ENCODE results near the gene OPRM1. TPM values are rescaled to one million over a fixed set of nuclear protein-coding genes. Genes with fewer than 3 reads are reported as not detected.

The OPRM1 gene
- total RNA-seq, 1 experiment from 2014 or later, result not detected

DNA sequence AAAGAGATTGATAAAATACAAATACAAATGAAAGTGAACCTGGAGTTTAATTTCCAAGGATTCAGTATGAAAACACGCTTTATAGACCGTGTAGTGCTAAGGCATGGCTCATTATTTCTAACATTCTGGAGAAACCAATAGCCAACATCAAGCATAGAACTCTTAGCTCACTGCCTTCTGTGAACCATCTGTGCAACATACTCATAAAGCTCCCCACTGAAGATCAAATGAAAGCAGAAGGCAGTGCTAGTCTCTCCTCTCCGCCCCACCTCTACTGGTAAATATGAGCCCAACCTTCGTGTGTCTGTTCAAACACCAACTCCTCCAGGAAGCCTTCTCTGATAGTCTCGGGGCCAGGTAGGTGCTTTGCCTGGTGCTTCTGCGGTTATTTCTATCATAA is 163.9 kb downstream of the OPRM1 start:
- no peak for DNase-seq (ENCODE audit: low spot score)

DNA sequence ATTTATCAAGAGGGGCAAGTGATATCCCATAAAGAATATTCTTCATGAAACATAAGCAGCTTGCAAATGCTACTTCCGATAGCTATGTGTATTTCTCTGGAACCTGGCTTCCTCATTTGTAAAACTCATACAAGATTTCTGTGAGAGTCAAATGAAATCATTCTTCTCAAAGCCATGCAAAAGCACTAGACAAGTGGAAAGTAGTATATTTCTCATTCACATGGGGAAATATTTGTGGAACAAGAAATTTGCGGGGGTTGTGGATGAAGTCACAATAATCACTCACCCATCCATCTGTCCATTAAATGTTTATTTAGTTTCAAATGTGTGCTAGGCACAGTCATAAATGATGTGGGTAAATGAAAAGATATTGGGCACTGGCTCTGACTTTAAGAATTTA is 167.1 kb downstream of the OPRM1 start:
- no peak for DNase-seq (ENCODE audit: low spot score)

DNA sequence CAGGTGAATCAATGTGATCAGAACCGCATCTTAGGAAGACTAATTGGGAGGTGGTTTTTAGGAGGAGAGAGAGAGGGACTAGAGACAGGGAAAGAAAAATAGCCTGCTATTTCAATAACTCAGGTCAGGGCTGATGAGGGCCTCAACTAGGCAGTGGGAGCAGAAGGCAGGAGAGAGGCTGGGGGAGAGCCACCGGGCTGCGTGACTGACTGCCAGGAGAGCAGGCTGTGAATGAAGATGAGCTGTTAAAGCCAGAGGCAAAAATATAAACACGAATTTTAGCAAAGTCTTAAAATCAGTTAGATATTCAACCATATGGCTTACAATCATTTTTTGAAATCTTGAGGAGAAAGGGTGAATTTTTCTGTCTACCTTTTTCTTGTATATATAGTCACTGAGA is 168.0 kb downstream of the OPRM1 start:
- DNase-seq (ENCODE audit: low spot score), result no peak

GRCh38 chr6:154209555-154209954 is 170.5 kb downstream of the OPRM1 start:
- no peak for DNase-seq (ENCODE audit: low spot score)

DNA sequence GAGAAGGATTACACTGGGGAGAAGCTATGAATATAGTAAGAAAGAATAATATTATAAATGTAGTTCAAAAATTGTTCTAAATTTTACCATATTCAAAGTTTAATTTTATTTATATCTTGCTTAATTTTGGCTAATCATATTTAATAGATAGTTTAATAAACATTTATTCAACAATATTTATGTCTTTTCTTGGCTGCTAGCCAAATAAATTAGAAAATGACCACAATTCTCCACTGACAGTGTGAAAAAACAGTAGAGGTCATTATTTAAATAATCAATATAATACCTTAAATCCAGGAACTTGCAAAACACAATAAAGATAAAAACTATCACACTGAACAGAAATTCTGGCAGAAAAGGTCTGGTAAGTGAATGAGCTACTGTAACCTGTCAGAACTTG is 171.6 kb downstream of the OPRM1 start:
- no peak for DNase-seq (ENCODE audit: low spot score)

- no peak for DNase-seq (ENCODE audit: low spot score)
Measured at GRCh38 chr6:154213782-154214181, 174.7 kb downstream of the OPRM1 start.

DNA sequence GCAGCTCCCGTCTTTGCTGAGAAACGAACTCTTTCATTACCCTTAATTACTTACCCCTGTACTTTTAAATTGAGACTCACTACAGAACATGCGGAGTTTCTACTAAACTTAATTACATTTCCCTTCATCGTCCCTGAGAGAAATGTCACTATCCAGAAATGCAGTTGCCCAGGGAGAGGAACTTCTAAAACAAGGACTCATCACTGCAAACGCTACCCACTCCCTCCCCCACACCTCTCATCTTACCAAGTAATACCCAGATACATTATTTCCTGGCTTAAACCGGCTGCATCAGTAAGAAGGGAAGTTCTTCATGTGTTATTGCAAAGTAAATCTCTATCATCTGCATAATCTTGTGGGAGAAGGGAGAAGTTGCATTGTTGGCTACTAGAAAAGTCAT is 179.3 kb downstream of the OPRM1 start:
- DNase-seq (ENCODE audit: low spot score), result no peak

- no peak for DNase-seq (ENCODE audit: low spot score)
Measured at GRCh38 chr6:154218787-154219186, 179.7 kb downstream of the OPRM1 start.

DNA sequence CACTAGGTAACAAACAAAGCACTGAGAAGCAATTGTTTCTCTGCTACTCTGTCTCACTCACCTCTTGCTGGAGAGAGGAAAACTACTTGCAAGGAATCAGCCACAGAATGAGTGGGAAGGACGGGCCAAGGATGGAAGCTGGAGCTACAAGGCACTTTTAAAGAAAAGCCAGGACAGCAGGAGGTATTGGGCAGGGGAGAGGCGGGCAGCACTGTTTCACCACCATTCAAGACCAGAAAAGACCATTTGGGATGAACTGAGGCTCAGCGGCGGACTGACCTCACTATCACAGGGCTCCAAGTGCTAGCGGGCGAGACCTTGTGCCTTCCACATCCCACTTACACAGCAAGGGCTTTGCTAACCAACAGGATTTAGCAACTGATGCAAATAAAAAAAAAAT is 180.2 kb downstream of the OPRM1 start:
- DNase-seq (ENCODE audit: low spot score), result no peak

DNA sequence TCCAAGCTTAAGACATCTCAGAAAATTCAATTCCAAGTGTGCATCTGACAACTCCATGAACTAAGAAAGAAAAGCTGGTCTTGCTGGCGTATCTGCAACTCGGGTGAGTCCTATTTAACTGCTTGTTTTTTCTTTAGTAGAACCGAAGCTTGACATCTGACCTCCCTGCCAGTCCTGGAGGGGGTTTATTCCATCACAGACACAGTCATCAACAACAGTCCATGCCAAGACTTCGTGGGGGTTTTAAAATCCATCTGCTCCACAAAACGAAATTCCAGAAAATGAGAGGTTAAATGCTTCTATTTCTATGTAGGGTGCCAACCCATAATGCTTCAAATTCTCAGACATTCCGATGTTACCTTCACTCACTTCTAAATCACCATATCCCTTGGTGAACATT is 183.7 kb downstream of the OPRM1 start:
- no peak for DNase-seq (ENCODE audit: low spot score)

DNA sequence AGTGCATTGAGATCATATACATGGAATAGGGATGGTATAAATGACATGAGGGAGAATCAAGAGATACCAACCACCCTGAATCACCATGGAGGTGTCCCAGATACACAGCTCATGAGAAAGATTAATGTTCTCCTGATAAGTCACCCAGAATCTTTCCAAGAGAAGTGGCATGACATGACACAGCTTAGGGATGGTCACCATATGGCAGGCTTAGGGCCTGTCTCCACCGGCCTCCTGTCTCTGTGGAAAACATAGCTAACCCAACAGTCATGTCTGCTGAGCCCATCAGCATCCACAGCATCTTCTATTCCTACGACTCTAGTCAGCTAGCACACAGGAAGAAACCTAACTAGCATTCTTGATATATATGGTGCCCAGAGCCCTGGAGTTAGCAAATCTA is 184.3 kb downstream of the OPRM1 start:
- DNase-seq (ENCODE audit: low spot score), result no peak

GRCh38 chr6:154226461-154226860 is 187.4 kb downstream of the OPRM1 start:
- DNase-seq (ENCODE audit: low spot score), result no peak

GRCh38 chr6:154227862-154228520 is 189.0 kb downstream of the OPRM1 start:
- no peak for DNase-seq (ENCODE audit: low spot score)

- no peak for DNase-seq (ENCODE audit: low spot score)
Measured at GRCh38 chr6:154228521-154228905, 189.5 kb downstream of the OPRM1 start.

GRCh38 chr6:154229786-154230185 is 190.7 kb downstream of the OPRM1 start:
- no peak for DNase-seq (ENCODE audit: low spot score)

- DNase-seq (ENCODE audit: low spot score), result no peak
Measured at GRCh38 chr6:154230393-154230792, 191.4 kb downstream of the OPRM1 start.

- no peak for DNase-seq (ENCODE audit: low spot score)
Measured at GRCh38 chr6:154230910-154231595, 192.0 kb downstream of the OPRM1 start.

GRCh38 chr6:154232013-154232910 is 193.2 kb downstream of the OPRM1 start:
- DNase-seq (ENCODE audit: low spot score), result no peak

DNA sequence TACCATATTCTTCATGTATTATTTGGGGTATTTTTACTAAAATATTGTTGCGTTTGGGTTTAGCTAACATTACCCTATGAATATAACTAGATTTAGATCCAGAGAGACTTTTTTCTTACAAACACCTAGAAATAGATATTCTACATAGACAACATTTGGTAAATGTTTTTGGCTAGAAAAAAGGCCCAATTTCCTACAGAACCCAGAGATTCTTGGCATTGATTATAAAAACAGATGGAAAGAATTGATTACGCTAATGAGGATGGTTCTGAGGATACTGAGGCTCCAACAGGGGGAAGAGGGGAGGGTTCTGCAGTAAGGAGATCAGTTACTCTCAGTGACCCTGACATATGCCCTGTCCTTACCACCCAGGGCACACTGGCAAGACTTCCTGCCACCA is 194.3 kb downstream of the OPRM1 start:
- DNase-seq (ENCODE audit: low spot score), result no peak

DNA sequence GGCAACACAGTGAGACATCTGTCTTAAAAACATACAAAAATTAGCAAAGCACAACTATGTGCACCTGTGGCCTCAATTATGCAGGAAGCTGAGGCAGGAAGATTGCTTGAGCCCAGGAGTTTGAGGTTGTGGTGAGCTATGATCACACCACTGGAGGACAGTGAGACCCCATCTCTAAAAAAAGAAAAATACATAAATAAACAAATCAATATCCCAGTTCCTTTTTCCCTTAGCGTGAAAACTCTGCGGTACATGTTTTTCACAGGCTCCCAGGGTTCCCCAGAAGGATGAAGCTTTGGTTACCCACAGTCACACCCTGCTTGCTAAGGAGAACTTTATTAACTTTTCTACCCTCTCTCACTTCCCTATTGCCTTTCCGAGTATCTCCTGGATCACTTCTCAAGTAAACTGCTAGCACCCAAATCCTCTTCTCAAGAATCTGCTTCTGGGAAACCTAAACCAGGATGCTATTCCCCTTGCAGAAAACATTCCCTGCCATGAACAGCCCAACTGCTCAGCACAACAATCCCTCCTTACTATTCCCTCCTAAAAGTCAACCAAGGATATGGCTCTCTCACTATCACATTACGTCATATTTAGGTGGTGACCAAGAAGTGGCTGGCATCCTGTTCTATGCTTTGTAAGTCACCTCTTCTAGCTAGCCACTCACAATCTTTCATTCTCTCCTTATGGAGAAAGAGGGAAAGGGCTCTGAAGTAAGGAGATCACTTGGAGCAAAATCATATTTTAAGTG is 195.2 kb downstream of the OPRM1 start:
- no peak for DNase-seq (ENCODE audit: low spot score)

- DNase-seq (ENCODE audit: low spot score), result no peak
Measured at GRCh38 chr6:154236646-154237301, 197.7 kb downstream of the OPRM1 start.

All from HT-29 (cell line).